GM13976 (cell line): Measurements from ENCODE around the gene CALML3.

Experiments
- DNase-seq: peaks from one replicate; pipeline ENCODE4 v3.0.0; 2012; ENCODE audit warnings: low spot score
- CTCF ChIP-seq: IDR thresholded peaks from 2 replicates; pipeline ENCODE4 v1.5.1; 2012; ENCODE audit warnings: borderline replicate concordance, mild to moderate bottlenecking; ENCODE audit not compliant: insufficient read depth; ENCODE audit errors: extremely low read depth, missing control alignments, control extremely low read depth
- in situ Hi-C: fragments of 300-500 bp; cut with MboI; formaldehyde crosslinking; loops from one replicate; pipeline ENCODE4 v1.12.0; 2022; ENCODE audit warnings: low sequenced_read_pairs, mixed read lengths, inconsistent platforms; ENCODE audit not compliant: unreplicated experiment

The CALML3 gene

GRCh38 chr10:5564537-5565204, 39.9 kb downstream of the CALML3 start:
- TF ChIP-seq CTCF: no peak
- in situ Hi-C loops: no loop called here
- DNase-seq: no peak

- in situ Hi-C loops: no loop called here
These were observed 40.4 kb downstream of the CALML3 start for GRCh38 chr10:5565205-5565545.

GRCh38 chr10:5565671-5566581, 41.2 kb downstream of the CALML3 start:
- no peak for TF ChIP-seq CTCF
- in situ Hi-C loops: no loop called here
- no peak for DNase-seq

More at GRCh38 chr10:5565205-5565545, 40.4 kb downstream of the CALML3 start:
- DNase-seq: no peak
- no peak for TF ChIP-seq CTCF

- DNase-seq: no peak
- in situ Hi-C loops: no loop called here
- no peak for TF ChIP-seq CTCF
These were observed 41.9 kb downstream of the CALML3 start for GRCh38 chr10:5566614-5567013.

- in situ Hi-C loops: no loop called here
- TF ChIP-seq CTCF: no peak
- DNase-seq: no peak
These were observed 42.7 kb downstream of the CALML3 start for GRCh38 chr10:5567477-5567876.

GRCh38 chr10:5568984-5569383, 44.2 kb downstream of the CALML3 start:
- no peak for TF ChIP-seq CTCF
- no peak for DNase-seq
- in situ Hi-C loops: no loop called here
